NCI-H524 (cell line): ENCODE results near the gene FGGY.

Experiments
- DNase-seq, 2 experiments: peaks; one replicate each; lab custom pipeline; 2025; lab: John Stamatoyannopoulos, UW

FGGY gene

DNA sequence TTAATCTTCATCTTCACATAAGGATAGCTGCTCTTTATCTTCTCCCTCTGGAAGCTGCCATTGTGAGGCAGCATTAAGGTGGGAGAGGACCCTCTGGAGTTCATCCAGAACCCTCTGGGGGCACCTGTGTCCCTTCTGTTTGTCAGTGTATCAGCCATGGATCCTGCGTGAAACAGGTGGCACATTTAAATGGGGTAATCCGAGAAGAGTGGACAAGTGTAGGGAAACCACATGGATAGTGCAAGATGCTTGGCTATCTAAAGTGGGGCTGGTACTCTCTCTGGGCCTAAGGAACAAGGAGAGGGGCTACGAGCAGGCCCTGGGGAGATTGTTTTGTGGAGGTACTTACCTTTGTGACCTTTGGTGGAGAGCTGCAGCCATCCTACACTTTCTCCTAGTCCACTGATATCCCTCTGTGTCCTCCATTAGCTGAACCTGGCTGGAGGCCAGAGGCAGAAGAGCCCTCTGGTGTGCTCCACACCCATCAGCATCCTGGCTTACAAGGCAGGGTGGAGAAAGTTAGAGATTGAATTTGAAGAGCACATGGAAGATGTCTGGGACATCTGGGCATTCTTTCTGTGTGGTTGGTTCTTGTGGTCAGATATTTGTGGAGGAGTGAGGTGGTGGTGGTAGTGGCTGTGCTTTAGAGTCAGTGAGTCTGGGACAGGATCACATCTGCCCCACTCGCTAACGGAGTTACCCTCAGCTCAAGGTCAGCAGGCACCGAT, 117.7 kb downstream of the FGGY start:
- DNase-seq: peak; percentile 61 to 84

DNA sequence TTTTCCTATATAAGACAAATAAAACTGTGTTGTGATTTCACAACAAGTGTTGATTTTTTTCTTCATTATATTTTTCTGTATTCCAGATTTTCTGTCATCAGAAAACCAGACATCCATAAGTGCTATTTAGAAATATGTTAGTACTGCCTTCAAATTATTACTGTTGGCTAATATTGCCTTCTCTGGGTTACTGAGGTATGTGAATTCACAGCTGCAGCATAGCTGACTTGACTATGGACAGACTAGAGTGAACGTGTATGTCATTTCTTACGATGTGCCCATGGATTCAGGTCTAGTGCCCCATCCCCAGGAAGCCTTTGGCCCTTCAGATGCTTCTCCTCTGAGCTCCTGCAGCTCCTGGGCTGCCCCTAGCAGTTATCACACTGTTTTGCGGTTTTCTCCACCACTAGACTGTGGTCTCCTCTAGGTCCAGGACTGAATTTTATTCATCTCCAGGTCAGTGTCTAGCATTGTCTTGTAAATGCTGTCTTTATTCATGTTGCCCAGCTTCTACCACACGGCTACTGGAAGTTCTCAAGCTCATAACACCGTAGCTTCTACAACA, 118.5 kb downstream of the FGGY start:
- no peak for DNase-seq

DNA sequence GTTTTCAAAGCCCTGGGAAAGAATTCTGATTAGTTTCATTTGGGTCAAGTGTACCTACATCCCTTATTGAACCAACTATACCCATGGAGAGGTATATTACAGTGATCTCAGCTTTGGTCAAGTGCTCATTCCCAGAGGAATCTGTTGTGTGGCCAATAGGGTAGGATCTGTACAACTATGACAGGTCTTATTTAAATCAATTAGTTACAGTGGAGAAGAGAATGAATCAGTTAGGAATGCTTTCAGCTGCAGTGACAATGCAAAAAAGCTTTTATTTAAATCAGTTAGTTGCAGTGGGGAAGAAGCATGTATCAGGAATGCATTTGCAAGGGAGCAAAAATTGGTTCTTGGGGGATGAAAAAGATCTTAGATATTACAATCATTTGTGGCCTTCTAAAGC, 119.0 kb downstream of the FGGY start:
- DNase-seq: no peak

DNA sequence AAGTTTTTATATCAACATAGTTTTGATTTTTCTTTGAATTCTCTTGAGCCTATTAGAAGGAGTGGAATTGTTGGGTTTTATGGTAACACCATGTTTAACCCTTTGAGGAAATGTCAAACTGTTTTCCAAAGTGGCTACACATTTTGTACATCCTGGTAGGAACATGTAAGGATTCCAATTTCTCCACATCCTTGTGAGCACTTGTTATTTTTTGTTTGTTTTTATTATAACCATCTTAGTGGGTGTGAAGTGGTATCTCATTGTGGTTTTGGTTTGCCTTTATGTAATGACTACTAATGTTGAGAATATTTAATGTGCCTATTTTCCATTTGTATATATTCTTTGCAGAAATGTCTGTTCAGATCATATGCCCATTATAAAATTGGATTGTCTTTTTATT, 120.5 kb downstream of the FGGY start:
- no peak for DNase-seq

DNA sequence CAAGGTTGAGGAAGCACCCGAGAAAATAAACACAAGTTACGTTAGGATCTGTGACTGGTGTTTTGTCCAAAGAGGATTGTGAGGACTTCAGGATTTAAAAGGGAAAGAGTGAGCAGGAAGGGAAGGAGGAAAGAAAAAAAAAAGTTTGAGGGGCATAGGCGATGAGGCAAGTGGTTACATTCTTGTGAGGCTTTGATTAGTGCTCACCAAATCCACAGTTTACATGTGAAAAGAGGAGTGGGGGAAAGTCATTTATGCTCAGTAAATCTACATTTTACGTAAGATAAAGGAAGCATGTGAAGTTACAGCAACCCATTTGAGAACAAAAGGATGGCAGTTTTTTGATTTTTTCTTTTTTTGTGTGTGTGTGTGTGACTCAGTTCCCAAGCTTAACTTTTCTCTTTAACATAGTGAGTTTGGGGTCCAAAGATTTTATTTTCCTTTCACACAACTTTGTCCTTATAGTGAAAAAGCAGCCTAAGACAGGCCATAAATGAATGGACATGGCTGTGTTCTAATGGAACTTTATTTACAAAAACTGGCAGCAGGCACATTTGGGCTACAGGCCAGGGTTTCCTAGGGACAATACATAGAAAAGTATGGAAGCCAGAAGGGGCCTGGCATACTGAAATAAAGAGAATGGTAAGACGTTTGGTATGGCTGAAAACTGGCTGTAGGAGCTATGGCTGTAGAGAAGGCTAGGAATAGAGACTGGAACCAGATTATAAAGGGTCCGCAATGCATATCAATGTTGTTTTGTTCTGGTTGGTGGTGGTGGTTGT, 121.7 kb downstream of the FGGY start:
- no peak for DNase-seq

DNA sequence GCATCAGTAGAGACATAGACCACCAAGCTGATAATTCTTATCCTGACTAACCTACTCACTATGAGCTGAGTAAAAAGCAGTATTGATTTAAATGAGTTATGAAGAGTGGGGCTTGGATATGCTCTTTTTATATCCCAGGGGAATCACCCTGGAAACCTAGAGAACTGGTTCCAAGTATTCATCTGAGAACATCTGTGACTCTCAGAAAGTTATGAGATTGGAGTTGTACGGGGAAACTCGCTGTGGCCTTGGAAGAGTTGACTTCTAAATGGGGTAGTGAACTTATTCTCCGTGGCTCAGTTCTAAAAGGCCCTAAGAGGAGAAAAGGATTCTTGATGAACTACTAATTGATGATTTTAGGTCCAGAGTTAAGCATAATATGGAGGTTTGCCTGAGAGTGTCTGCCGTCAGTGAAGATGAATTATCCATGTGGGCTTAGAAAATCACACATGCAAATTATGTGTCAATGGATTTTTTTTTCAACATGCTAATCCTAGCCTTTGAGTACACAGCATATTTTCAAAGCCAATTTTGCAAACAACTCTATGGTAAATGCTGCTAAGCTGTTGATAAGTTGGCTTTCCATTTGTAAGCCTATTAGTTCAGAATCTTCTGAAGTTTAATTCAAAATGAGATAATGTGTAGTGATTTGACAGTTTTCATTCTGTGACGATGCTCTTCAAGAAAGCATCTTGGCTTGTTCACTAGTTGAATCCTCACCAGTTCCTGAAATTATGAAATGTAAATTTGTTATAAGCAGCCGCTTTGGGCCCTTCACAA, 122.7 kb downstream of the FGGY start:
- no peak for DNase-seq

DNA sequence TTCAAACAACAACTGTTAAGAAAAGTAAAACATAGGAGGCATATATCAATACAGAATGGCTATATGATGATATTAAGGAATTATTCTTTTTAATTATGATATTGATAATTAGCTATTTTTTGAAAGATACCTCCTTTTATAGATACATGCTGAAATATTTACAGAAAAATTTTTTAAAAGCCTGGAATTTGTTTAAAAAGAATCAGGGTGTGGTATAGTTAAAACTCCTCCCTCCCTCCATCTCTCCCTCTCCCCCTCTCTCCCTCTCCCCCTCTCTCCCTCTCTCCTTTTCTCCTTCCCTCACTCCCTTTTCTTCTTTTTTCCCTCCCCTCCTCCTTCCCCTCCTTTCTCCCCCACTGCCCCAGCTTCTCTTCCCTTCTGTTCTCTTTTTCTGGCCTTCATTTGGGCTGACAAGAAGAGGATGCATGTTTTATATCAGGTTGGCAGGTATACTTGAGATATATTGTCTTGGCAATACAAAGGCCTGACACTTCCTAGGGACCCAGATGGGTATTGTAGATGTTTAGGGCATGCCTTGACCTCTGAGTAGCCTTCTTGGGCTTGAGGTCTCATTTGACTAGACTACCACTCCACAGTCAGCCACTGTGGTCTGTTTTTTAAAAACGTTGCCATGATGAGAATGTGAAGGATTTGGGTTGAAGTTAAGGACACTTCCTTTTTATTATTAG, 124.5 kb downstream of the FGGY start:
- no peak for DNase-seq

DNA sequence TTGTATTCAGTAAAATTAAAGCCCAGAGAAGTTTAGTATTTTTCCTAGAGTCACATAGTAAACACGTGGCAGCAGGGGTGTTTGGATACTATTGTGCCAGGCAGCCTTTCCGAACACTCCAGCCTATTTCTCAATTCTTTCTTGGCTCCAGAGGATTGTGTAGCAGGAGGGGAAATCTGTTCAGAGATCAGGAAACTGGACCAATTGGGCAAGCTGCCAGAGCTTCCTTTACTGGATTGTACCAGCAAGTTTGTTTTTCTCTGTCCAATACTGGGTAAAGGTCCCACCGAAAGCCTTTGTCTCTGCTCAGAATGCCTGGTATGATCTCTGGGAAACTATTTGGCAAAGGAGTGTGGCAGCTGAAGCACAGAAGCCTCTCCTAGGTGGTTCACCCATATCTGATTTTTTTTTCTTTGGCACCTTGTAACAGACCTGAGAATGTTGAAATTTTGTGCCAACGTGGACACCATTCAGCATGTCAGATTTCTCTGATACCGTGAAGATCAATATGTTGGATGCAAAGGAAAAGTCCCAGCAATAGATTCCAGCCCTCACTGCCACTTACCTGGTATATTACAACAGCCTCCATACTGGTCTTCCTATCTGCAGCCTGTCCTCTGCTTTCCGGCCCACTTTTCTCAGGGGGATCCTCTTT, 126.2 kb downstream of the FGGY start:
- DNase-seq: no peak

DNA sequence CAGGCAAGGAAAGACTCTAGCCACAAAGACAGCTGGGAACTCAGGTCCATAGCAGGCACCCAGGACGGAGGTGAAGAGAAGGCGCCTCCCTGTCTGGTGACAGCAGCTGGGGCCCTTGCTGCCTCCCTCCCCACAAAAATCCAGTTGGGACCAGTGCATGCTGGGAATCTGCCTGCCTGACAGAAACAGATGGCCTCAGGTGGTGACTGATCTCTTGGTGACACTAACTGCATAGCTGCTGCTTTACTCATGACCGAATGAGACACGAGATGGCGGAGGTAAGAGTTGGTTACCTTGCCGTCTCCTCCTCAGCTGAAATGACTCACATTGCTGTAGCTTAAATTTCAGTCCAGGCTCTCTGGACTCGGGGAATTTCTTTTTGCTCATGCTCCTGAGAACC, 130.3 kb downstream of the FGGY start:
- DNase-seq: peak; percentile 89 to 91

DNA sequence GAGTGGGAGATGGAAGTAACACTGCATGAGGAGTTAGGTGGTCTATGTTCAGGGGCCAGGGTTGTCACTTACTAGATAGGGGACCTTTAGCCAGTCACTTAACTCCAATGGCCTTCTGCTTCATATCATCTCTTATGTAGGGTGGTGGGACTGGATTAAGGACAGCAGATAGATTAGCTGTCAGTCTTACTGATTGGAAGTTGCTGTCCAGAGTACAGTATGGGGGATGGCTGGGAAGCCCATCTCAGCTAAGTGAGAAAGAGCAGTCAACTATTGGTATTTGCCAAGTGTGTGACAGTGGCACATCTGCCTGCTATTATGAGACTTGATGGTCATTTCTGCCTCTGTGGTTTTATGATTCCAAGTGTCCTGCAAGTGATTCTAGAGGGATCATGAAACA, 130.9 kb downstream of the FGGY start:
- no peak for DNase-seq

DNA sequence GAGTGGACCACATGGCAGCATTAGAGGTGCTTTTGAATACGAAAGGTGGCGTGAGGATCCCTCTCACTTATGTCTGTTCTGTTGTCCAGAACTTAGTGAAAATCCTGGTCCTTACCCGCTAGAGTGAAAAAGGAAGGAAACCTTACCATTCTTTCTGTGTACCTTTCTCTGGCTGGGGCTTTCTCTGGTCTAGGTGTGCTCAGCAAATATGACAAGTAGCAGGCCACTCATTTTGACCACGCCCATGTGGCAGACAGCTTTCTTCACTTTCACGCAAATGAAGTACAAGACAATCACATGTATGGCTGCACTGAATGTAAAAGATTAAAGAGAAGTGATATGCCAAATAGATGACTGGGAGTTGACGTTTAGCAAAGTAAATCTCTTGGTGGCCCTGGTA, 131.9 kb downstream of the FGGY start:
- DNase-seq: no peak

DNA sequence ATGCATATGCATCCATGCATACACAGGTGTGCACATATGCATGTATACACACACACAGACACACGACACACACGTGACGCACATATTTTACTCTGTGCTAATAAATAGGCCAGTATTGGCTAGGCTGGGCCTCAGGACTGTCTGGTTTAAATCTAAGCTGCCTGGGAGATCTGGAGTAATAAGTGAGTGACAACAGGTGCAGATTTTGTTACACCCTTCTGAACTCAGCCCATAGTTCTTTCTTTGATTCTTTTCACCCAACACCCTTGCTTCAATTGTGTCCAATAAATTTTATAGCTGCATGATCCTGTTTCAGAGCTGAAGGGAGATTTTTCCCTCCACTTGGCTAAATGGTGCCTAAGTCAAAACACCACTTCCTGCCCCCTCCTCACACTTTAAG, 132.8 kb downstream of the FGGY start:
- DNase-seq: no peak

DNA sequence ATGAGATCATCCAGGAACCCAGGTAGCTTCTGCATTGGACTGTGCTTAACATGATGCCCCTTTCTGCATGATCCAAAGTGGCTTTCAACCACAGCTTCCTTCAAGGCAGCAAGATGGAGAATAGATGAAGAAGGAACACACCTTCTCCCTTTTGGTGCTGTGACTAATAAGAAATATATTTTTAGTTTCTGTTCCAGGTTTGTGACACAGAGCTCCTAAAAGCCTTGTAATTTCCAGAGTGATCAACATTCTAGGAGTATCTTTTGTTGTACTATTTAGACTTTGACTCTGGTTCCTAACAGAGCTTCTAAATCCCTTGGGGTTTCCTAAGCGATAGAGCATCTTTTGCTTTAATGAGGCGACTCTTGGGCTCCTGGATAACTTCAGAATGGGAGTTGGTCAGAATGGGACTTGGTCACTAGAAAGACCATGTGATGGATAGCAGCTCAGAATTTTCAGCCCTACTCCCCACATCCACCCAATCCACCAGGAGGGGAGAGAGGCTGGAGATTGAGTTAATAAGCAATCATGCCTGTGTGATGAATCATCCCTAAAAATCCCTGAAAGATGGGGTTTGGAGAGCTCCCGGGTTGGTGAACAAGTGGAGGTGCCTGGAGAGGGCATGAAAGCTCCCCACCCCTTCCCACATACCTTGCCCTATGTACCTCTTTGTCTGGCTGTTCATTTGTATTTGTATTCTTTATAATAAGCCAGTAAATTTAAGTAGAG, 134.8 kb downstream of the FGGY start:
- DNase-seq: no peak

DNA sequence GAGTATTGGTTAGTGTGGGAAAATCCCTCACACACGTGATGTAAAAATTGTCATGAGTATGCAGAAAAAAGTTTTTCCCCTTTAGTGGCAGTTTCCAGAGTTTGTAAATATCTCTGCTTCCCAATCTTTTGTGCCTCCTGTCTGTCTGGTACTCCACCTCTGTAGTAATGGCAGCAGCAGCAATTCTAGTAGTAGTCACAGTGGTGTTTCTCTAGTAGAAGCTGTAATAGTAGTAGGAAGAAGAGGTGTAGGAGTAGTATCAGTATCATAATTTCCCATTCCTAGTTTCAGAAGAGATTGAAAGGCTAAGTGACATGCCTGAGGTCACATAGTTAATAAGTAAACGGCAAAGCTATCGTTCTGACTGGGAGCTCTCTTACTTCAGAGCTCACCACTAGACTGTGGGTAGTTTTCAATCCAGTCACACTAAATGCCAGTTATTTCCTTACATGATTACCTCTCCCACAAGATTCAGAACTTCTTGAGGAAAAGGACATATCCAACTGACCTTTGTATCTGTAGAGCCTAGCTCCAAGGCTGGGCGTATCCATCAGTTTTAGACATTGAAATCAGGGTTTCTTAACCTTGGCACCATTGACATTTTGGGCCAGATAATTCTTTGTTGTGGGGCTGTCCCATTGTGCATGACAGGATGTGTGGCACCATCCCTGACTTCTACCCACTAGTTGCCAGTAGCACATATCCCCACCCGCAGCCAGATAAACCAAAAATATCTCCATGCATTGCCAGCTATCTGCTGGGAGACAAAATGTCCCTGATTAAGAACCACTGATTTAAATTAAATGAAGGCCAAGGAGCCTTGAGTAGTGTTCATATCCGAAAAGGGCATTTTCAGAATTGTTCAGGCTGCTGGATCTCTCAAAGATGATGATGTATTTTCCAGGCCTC, 135.9 kb downstream of the FGGY start:
- no peak for DNase-seq

DNA sequence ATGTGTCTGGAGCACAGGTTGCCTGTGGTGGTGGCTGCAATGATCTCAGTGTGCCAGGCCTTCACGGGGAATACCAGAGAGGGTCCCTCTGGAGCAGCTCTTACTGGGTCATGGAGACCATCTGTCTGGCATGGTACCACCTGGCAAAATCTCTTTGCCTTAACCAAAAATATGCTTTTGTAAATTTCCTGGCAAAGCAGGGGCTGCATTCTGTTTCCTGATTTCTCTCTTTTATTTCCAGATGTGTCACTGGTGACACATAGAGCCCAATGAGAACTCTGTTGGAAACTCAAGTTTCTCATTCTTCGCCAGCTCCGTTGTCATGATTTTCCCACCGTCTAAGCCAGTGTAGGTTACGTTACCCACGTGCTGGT, 136.5 kb downstream of the FGGY start:
- DNase-seq: no peak

DNA sequence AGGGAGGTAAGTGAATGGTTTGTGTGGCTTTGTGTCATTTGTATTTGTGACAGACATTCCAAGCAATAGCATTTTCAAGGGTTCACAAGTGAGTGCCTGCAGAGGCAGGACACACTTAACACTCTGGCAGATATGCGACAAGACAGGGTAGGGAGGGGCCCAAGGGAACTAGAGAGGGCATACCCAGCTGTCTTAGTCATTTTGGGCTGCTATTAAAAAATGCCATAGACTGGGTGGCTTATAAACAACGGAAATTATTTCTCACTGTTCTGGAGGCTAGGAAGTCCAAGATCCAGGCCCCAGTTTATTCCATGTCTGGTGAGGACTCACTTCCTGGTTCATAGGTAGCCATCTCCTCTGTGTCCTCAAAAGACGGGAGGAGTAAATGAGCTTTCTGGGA, 137.4 kb downstream of the FGGY start:
- no peak for DNase-seq

DNA sequence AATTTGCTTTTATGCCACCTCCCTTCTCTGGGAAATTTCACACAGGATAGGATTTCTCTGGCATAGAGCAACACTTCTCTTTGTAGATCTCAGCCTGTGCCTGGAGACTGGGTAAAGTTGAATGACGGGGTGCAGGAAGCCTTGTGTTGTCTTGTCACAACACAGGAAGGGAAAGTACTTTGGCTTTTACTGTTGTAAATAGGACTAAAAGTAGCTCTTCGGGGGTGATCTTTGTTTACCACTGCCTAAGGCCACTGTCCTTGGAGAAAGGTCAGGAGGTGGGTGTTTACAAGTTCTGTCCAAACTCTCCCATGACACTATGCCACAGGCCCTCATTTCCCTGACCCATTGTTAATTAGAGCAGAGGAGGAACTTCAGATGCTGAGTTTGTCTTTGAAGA, 139.7 kb downstream of the FGGY start:
- DNase-seq: no peak

DNA sequence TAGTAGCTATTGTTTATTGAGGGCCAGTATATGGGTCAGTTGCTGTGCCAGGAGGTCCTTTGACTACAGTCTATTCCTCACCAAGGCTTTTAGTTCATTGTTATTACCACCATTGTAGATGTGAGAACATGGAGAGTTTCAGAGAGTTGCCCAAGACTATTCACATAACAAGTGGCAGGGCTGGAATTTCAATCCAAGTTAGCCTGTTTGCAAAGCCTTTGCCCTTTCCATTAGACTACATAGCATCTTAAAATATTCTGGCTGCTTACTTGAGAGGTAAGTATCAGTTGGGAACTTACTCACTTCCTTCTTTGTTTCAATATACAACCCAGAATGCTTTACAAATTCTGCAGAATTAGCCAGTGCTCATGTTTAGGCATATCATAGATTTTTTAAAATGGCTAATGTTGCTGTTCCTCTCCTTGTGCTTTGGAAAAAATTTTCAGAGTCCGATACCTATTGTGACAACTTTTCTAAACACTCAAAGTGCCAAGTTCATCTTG, 141.2 kb downstream of the FGGY start:
- no peak for DNase-seq

DNA sequence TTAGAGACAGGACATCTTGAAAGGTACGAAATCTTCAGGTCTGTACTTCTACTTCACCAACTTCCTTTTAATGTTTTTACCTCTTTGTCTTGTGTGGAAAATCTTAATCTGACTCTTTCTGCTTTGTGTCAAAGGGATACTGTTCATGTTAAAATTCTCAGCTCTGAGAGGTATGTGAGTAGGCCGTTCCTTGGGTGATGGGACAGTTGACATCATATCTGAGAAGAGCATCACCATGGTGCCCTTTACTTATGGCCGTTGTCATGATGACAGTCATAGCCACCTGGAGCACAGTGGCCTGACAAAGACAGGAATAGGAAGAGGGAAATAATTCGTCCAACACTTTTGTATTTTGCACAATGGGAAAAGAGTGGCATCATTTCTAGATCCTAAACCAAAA, 145.6 kb downstream of the FGGY start:
- no peak for DNase-seq

DNA sequence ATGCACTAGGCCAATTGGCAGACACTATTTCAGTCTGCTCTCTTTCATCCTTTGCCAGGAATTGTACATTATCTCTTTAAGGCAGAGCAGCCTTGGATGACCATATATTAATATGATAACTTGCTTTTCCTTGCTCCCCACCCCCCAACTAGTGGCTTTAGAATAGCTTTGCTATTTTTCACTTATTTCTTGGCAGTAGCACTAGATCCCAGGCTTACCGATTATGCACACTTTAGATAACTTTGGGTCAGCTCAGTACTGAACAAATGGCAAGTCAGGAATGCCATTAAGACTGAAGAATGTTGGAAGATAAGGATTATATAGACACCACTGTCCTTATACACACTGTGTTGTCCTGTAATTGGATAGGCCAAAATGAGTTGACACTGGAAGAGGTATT, 146.4 kb downstream of the FGGY start:
- no peak for DNase-seq
